ENCODE results near the gene SLC4A3. TPM values are rescaled to one million over a fixed set of nuclear protein-coding genes. Genes with fewer than 3 reads are reported as not detected.

Gene SLC4A3
- polyA plus RNA-seq, 1 experiment: 12.1 TPM

- ChIA-PET POLR2A (no interaction called here), CTCF (no interaction called here)
- no peak for DNase-seq (ENCODE audit: low read depth)
- H3K4me3 ChIP-seq (ENCODE audit: low read depth, low read length): no peak overlapping the region
- no peak for TF ChIP-seq CTCF (IDR thresholded peaks at IDR 0.05; ENCODE audit: insufficient read depth, low read depth, low read length)
- H3K27me3 ChIP-seq (ENCODE audit: control insufficient read depth, insufficient read depth, low read length): peaks cover 3% of the 10 kb centered on the region; the same call in 1 of the 2 replicates
- H3K36me3 ChIP-seq (ENCODE audit: control insufficient read depth, insufficient read depth, low read length): no peaks in the 10 kb centered on the region
Observed at GRCh38 chr2:219624565-219624964, 2.9 kb upstream of the SLC4A3 start.

- no peak for TF ChIP-seq CTCF (IDR thresholded peaks at IDR 0.05; ENCODE audit: insufficient read depth, low read depth, low read length)
- H3K27me3 ChIP-seq (ENCODE audit: control insufficient read depth, insufficient read depth, low read length): peaks cover 3% of the 10 kb centered on the region; the same call in 1 of the 2 replicates
- no peak for DNase-seq (ENCODE audit: low read depth)
- ChIA-PET POLR2A (no interaction called here), CTCF (no interaction called here)
- no peak overlapping the region for H3K4me3 ChIP-seq (ENCODE audit: low read depth, low read length)
- H3K36me3 ChIP-seq (ENCODE audit: control insufficient read depth, insufficient read depth, low read length): no peaks in the 10 kb centered on the region
Observed at GRCh38 chr2:219625179-219625578, 2.3 kb upstream of the SLC4A3 start.

GRCh38 chr2:219626540-219626939 lies 890 bp upstream of the SLC4A3 start:
- Histone ChIP-seq H3K4me3 (ENCODE audit: low read depth, low read length) (no peak overlapping the region), H3K36me3 (ENCODE audit: control insufficient read depth, insufficient read depth, low read length) (no peaks in the 10 kb centered on the region), H3K27me3 (ENCODE audit: control insufficient read depth, insufficient read depth, low read length) (peaks cover 2% of the 10 kb centered on the region; the same call in 1 of the 2 replicates)
- CTCF ChIA-PET: interaction anchor here (0.7 to 1.7 kb wide), 5 partner anchors 12 to 82 kb away, joined by 3 to 6 read pairs (median 5); partner anchors contain the start of genes CHPF, STK11IP and TMEM198
- POLR2A ChIA-PET: no interaction called here
- DNase-seq (ENCODE audit: low read depth): no peak
- no peak for TF ChIP-seq CTCF (IDR thresholded peaks at IDR 0.05; ENCODE audit: insufficient read depth, low read depth, low read length)

- ChIA-PET CTCF (interaction anchor here (0.6 to 1.4 kb wide), 6 partner anchors 15 to 129 kb away, joined by 3 to 5 read pairs (median 3); no protein-coding TSS in a partner anchor), POLR2A (no interaction called here)
- Histone ChIP-seq H3K27me3 (ENCODE audit: control insufficient read depth, insufficient read depth, low read length) (peaks cover 2% of the 10 kb centered on the region; the same call in 1 of the 2 replicates), H3K4me3 (ENCODE audit: low read depth, low read length) (peak overlapping the region; percentile 67), H3K36me3 (ENCODE audit: control insufficient read depth, insufficient read depth, low read length) (peaks cover 5% of the 10 kb centered on the region)
- DNase-seq (ENCODE audit: low read depth): no peak
- no peak for TF ChIP-seq CTCF (IDR thresholded peaks at IDR 0.05; ENCODE audit: insufficient read depth, low read depth, low read length)
Observed at GRCh38 chr2:219628235-219628985, 980 bp downstream of the SLC4A3 start.

GRCh38 chr2:219628986-219629901 lies 1.8 kb downstream of the SLC4A3 start:
- Histone ChIP-seq H3K36me3 (ENCODE audit: control insufficient read depth, insufficient read depth, low read length) (peaks cover 5% of the 10 kb centered on the region), H3K4me3 (ENCODE audit: low read depth, low read length) (no peak overlapping the region), H3K27me3 (ENCODE audit: control insufficient read depth, insufficient read depth, low read length) (no peaks in the 10 kb centered on the region)
- ChIA-PET POLR2A (no interaction called here), CTCF (interaction anchor here (0.9 to 1.5 kb wide), 5 partner anchors 13 to 70 kb away, joined by 3 to 10 read pairs (median 3); no protein-coding TSS in a partner anchor)
- no peak for DNase-seq (ENCODE audit: low read depth)
- TF ChIP-seq CTCF (IDR thresholded peaks at IDR 0.05; ENCODE audit: insufficient read depth, low read depth, low read length): no peak

Measured in BJ (cell line).